Mammary epithelial cell (primary cell): ENCODE results near the gene TEX53.

Experiments used
- CTCF ChIP-seq, 2 donors: IDR thresholded peaks in 1 of 2; conservative IDR thresholded peaks in 1 of 2; 2 replicates each; pipeline ENCODE4 v1.5.1; 2011 to 2012; ENCODE audit warnings: inconsistent platforms in 2 of 2, low read length in 2 of 2, mild to moderate bottlenecking in 2 of 2, control low read depth in 1 of 2, low read depth in 1 of 2; ENCODE audit not compliant: insufficient read depth in 1 of 2; ENCODE audit errors: extremely low read depth in 1 of 2
- EZH2 ChIP-seq: IDR thresholded peaks from 2 replicates; pipeline ENCODE4 v1.6.1; 2012; ENCODE audit warnings: low read length, inconsistent platforms, borderline replicate concordance

- TF ChIP-seq CTCF (conservative IDR thresholded peaks at IDR 0.05 in 1 of 2, IDR thresholded peaks at IDR 0.05 in 1 of 2; ENCODE audit: extremely low read depth in 1 of 2, insufficient read depth in 1 of 2, low read depth in 1 of 2, low read length in 2 of 2) (no peak), EZH2 (no peak)
Measured at GRCh38 chr9:114666851-114667250, 9.2 kb upstream of the TEX53 start.
